Measurements from ENCODE around the gene STXBP3.

DNA sequence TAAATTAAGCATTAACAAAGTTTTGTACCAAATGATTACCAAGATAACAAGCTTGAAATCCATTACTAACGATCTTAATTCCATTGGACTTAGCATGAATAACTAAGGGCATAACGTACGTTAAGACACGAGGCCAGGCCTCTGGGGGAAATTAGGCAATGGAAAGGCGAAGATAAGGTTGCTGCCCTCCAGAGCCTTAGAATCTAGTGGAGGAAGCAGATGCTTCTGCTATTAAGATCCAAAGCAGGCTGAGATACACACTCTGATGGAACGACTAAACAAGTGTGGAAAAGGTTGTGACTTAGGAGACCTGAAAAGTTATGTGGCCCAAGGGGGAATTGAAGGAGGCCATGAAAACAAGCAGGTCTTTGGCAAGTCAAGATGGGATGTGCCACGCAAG, 104.5 kb downstream of the STXBP3 start:
- TF ChIP-seq SMC3 (IDR thresholded peaks at IDR 0.05; ENCODE audit: low read length) (no peak), ZBTB20 (CRISPR knock-in tag; IDR thresholded peaks at IDR 0.05; ENCODE audit: borderline replicate concordance, low read depth) (no peak), RAD21 (CRISPR knock-in tag; IDR thresholded peaks at IDR 0.05) (no peak), NFYC (CRISPR knock-in tag; IDR thresholded peaks at IDR 0.05) (no peak), KLF13 (CRISPR knock-in tag; IDR thresholded peaks at IDR 0.05) (no peak), ZNF329 (CRISPR knock-in tag; IDR thresholded peaks at IDR 0.05; ENCODE audit: low read depth) (no peak), SIX4 (CRISPR knock-in tag; IDR thresholded peaks at IDR 0.05) (no peak), ZNF83 (CRISPR knock-in tag; IDR thresholded peaks at IDR 0.05; ENCODE audit: borderline replicate concordance) (no peak), TAF15 (IDR thresholded peaks at IDR 0.05; ENCODE audit: low read depth, low read length, poor library complexity, severe bottlenecking) (no peak)
- TF ChIP-seq, protein P1, sequence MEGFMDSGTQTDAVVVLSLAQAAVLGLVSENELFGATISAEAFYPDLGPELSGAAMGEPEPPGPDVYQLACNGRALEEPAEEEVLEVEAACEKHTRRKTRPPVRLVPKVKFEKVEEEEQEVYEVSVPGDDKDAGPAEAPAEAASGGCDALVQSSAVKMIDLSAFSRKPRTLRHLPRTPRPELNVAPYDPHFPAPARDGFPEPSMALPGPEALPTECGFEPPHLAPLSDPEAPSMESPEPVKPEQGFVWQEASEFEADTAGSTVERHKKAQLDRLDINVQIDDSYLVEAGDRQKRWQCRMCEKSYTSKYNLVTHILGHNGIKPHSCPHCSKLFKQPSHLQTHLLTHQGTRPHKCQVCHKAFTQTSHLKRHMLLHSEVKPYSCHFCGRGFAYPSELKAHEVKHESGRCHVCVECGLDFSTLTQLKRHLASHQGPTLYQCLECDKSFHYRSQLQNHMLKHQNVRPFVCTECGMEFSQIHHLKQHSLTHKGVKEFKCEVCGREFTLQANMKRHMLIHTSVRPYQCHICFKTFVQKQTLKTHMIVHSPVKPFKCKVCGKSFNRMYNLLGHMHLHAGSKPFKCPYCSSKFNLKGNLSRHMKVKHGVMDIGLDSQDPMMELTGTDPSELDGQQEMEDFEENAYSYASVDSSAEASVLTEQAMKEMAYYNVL (CRISPR knock-in tag; IDR thresholded peaks at IDR 0.05; ENCODE audit: borderline replicate concordance) = no peak
- TF ChIP-seq, protein P2, sequence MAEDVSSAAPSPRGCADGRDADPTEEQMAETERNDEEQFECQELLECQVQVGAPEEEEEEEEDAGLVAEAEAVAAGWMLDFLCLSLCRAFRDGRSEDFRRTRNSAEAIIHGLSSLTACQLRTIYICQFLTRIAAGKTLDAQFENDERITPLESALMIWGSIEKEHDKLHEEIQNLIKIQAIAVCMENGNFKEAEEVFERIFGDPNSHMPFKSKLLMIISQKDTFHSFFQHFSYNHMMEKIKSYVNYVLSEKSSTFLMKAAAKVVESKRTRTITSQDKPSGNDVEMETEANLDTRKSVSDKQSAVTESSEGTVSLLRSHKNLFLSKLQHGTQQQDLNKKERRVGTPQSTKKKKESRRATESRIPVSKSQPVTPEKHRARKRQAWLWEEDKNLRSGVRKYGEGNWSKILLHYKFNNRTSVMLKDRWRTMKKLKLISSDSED (CRISPR knock-in tag; IDR thresholded peaks at IDR 0.05) = no peak
- TF ChIP-seq, protein P3, sequence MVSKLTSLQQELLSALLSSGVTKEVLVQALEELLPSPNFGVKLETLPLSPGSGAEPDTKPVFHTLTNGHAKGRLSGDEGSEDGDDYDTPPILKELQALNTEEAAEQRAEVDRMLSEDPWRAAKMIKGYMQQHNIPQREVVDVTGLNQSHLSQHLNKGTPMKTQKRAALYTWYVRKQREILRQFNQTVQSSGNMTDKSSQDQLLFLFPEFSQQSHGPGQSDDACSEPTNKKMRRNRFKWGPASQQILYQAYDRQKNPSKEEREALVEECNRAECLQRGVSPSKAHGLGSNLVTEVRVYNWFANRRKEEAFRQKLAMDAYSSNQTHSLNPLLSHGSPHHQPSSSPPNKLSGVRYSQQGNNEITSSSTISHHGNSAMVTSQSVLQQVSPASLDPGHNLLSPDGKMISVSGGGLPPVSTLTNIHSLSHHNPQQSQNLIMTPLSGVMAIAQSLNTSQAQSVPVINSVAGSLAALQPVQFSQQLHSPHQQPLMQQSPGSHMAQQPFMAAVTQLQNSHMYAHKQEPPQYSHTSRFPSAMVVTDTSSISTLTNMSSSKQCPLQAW (CRISPR knock-in tag; IDR thresholded peaks at IDR 0.05) = no peak
- TF ChIP-seq, protein P4, sequence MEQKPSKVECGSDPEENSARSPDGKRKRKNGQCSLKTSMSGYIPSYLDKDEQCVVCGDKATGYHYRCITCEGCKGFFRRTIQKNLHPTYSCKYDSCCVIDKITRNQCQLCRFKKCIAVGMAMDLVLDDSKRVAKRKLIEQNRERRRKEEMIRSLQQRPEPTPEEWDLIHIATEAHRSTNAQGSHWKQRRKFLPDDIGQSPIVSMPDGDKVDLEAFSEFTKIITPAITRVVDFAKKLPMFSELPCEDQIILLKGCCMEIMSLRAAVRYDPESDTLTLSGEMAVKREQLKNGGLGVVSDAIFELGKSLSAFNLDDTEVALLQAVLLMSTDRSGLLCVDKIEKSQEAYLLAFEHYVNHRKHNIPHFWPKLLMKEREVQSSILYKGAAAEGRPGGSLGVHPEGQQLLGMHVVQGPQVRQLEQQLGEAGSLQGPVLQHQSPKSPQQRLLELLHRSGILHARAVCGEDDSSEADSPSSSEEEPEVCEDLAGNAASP (CRISPR knock-in tag; IDR thresholded peaks at IDR 0.05; ENCODE audit: borderline replicate concordance) = no peak
- TF ChIP-seq, protein P5, sequence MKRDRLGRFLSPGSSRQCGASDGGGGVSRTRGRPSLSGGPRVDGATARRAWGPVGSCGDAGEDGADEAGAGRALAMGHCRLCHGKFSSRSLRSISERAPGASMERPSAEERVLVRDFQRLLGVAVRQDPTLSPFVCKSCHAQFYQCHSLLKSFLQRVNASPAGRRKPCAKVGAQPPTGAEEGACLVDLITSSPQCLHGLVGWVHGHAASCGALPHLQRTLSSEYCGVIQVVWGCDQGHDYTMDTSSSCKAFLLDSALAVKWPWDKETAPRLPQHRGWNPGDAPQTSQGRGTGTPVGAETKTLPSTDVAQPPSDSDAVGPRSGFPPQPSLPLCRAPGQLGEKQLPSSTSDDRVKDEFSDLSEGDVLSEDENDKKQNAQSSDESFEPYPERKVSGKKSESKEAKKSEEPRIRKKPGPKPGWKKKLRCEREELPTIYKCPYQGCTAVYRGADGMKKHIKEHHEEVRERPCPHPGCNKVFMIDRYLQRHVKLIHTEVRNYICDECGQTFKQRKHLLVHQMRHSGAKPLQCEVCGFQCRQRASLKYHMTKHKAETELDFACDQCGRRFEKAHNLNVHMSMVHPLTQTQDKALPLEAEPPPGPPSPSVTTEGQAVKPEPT (CRISPR knock-in tag; IDR thresholded peaks at IDR 0.05; ENCODE audit: low read depth) = no peak
